CD4-positive, CD25-positive, alpha-beta regulatory T cell (primary cell): Measurements from ENCODE around the gene GRIN1. TPM values are rescaled to one million over a fixed set of nuclear protein-coding genes. Genes with fewer than 3 reads are reported as not detected.

Experiments
- ATAC-seq, 2 donors: fragments of 150-1000 bp; cut with Tn5 transposase; one replicate each; pipeline ENCODE4 v1.10.0; 2021; ENCODE audit warnings: low read depth in 2 of 2, moderate number of reproducible peaks in 2 of 2, moderate library complexity in 1 of 2
- DNase-seq, 3 donors: peaks; one replicate each; pipeline versions ENCODE4 v3.0.0 to v3.0.0-alpha.2; 2012 to 2022; ENCODE audit warnings: mixed read lengths in 1 of 3
- H3K27ac ChIP-seq: one replicate; pipeline ENCODE4 v1.7.0; 2013; ENCODE audit warnings: mild to moderate bottlenecking, low read length; ENCODE audit not compliant: insufficient read depth, poor library complexity, severe bottlenecking
- H3K27me3 ChIP-seq: one replicate; pipeline ENCODE4 v1.7.0; 2013; ENCODE audit warnings: low read length; ENCODE audit not compliant: control insufficient read depth, insufficient read depth
- H3K36me3 ChIP-seq: one replicate; pipeline ENCODE4 v1.7.0; 2013; ENCODE audit warnings: mild to moderate bottlenecking, low read length, moderate library complexity; ENCODE audit not compliant: control insufficient read depth, insufficient read depth
- H3K4me1 ChIP-seq: 2 replicates; pipeline ENCODE4 v1.7.0; 2013; ENCODE audit warnings: mild to moderate bottlenecking, low read length; ENCODE audit not compliant: insufficient read depth, control insufficient read depth, poor library complexity, severe bottlenecking
- H3K4me3 ChIP-seq: one replicate; pipeline ENCODE4 v1.7.0; 2013; ENCODE audit warnings: low read depth, mild to moderate bottlenecking, low read length, moderate library complexity
- H3K9me3 ChIP-seq, 2 experiments: 1 replicate in 1 of 2; 2 replicates in 1 of 2; pipeline ENCODE4 v1.7.0; 2013; ENCODE audit warnings: low read length in 2 of 2, mild to moderate bottlenecking in 1 of 2, moderate library complexity in 1 of 2; ENCODE audit not compliant: control insufficient read depth in 2 of 2
- H3K27ac Mint-ChIP-seq, 3 donors: one replicate each; pipeline ENCODE4 v1.8.0; 2020 to 2022; ENCODE audit warnings: mild to moderate bottlenecking in 3 of 3, mixed read lengths in 3 of 3, moderate library complexity in 2 of 3
- H3K27me3 Mint-ChIP-seq: one replicate; pipeline ENCODE4 v1.8.0; 2022; ENCODE audit warnings: mild to moderate bottlenecking, mixed read lengths
- H3K36me3 Mint-ChIP-seq: one replicate; pipeline ENCODE4 v1.8.0; 2020; ENCODE audit warnings: mixed read lengths
- H3K4me1 Mint-ChIP-seq, 4 donors: one replicate each; pipeline ENCODE4 v1.8.0; 2020 to 2022; ENCODE audit warnings: mixed read lengths in 4 of 4, mild to moderate bottlenecking in 1 of 4
- H3K4me3 Mint-ChIP-seq, 4 donors: one replicate each; pipeline ENCODE4 v1.8.0; 2020 to 2022; ENCODE audit warnings: mild to moderate bottlenecking in 4 of 4, mixed read lengths in 4 of 4, moderate library complexity in 3 of 4
- H3K9me3 Mint-ChIP-seq, 7 donors: one replicate each; pipeline ENCODE4 v1.8.0; 2020 to 2022; ENCODE audit warnings: mixed read lengths in 7 of 7, mild to moderate bottlenecking in 3 of 7, moderate library complexity in 2 of 7
- polyA plus RNA-seq, 4 donors: library from polyadenylated mRNA; unstranded; fragments of 300-500 nt; fragmentation: Illumina TruSeq; gene quantifications; one replicate each; pipeline ENCODE4 v1.2.3, GENCODE V29; 2021
- total RNA-seq: library from RNA; stranded (reverse); gene quantifications from one replicate; pipeline ENCODE4 v1.2.3, GENCODE V29; 2022

Gene GRIN1
- total and polyA plus RNA-seq, 5 donors from 2014 or later, result not detected

DNA sequence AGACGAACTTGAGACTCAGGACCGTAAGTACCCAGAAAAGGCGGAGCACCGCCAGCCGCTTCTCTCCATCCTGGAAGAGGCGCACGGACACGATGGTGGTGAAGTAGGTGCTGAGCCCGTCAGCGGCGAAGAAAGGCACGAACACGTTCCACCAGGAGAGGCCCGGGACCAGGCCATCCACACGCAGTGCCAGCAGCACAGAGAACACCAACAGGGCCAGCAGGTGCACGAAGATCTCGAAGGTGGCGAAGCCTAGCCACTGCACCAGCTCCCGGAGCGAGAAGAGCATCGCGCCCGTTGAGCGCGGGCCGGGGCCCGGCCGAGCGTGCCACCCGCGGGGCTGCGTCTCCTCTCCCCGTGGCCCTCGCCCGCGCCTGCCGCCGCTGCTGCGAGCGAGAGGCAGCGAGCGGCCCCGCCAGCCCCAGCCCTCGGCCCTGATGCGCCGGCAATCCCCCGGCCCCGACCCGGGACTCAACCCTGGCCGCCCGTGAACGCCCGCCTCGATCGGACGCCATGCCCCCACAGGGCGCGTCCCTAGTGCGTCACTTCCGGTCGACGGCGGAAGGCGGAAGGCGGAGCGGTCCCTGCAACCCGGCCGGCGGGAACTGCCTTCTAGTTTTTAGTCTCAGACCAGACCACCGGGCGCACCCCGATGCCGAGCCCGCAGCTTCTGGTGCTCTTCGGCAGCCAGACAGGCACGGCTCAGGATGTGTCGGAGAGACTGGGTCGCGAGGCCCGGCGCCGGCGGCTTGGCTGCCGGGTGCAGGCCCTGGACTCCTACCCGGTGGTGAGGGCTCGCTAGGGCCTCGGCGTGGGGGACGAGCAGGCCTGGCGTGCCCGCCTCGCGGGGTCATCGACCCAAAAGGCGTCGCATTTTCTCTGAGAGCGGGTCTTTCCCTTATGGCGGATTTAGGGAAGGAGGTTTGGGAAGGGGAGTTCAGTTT, 66.4 kb downstream of the GRIN1 start, which contains the start of the genes NDOR1 and TMEM203:
Gene NDOR1, plus strand, starts transcription at position 575 of the 944 bp plus-strand sequence. Its CDS starts 78 bp downstream, at position 653.
Gene TMEM203, minus strand, starts transcription at position 523 of the 944 bp plus-strand sequence. Its CDS starts 234 bp downstream, at position 289.
- H3K27ac ChIP-seq, result peak within 1 kb of the TSS; percentile 83
- no peaks in the 10 kb centered on the region for H3K9me3 Mint-ChIP-seq
- H3K36me3 ChIP-seq, result peaks cover 2% of the 10 kb centered on the region
- H3K36me3 Mint-ChIP-seq, result peaks cover 13% of the 10 kb centered on the region
- H3K4me1 ChIP-seq, result peaks cover 41% of the 10 kb centered on the region
- H3K27ac Mint-ChIP-seq, result peak within 1 kb of the TSS; percentile 90 to 97 (median 94)
- H3K27me3 ChIP-seq, result no peaks in the 10 kb centered on the region
- DNase-seq, result peak; percentile 91 to 94 (median 91)
- ATAC-seq, result peak; percentile 41 to 43
- peak within 1 kb of the TSS; percentile 87 for H3K4me3 ChIP-seq
- no peaks in the 10 kb centered on the region for H3K9me3 ChIP-seq
- H3K4me1 Mint-ChIP-seq, result peaks cover 0 to 59% (median 30%) of the 10 kb centered on the region in 4 donors
- H3K27me3 Mint-ChIP-seq, result no peaks in the 10 kb centered on the region
- peak within 1 kb of the TSS; percentile 91 to 96 (median 93) for H3K4me3 Mint-ChIP-seq

DNA sequence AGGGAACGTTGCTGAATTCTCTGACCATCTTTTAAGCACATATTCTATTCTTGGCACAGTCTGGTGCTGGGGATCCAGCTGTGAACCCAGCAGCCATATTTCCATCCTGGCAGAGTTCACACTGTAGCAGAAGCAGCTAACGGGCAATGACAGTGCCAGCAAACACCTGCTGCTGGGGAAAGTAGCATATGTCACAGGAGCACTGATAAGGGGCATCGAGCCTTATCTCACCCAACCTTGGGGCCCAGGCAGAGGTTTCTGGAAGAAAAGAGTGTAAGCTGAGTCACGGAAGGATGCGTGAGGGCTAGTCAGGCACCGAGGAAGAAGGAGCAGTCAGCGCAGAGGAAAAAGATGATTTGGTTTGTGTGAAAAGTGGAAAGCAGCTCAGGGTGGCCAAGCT, 67.6 kb downstream of the GRIN1 start:
- Histone ChIP-seq H3K27ac (peak overlapping the region; percentile 83), H3K4me1 (peaks cover 34% of the 10 kb centered on the region), H3K36me3 (peaks cover 5% of the 10 kb centered on the region), H3K4me3 (peak overlapping the region; percentile 87), H3K27me3 (no peaks in the 10 kb centered on the region), H3K9me3 (no peaks in the 10 kb centered on the region)
- DNase-seq, result no peak
- Mint-ChIP-seq H3K4me1 (peaks cover 0 to 50% (median 28%) of the 10 kb centered on the region in 4 donors), H3K4me3 (peak overlapping the region; percentile 91 to 96 (median 93)), H3K9me3 (peaks cover 0 to 1% (median 0%) of the 10 kb centered on the region in 7 donors), H3K27ac (peak overlapping the region; percentile 81 to 92 (median 90)), H3K36me3 (peaks cover 13% of the 10 kb centered on the region), H3K27me3 (no peaks in the 10 kb centered on the region)
- no peak for ATAC-seq

DNA sequence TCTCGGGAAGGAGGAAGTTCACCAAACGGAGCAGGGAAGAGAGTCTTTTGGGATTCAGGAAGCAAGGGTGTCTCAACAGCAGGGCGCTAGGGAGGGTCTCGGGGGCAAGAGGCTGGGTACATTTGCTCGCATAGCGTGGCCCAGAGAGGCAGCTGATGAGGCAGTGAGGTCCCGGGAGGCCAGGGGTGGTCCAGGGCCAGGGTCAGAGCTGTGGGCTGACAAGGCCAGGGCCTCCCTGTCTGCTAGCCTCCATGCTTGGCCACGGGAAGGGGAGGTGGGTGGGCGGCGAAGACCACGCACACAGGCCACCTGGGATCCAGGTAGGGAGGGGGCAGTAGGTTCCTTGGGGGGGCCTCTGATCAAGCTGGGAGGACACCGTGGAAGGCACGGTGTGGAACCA, 72.6 kb downstream of the GRIN1 start:
- H3K9me3 ChIP-seq, result no peaks in the 10 kb centered on the region
- Mint-ChIP-seq H3K27ac (peak overlapping the region in 1 of 3 donors; percentile 76), H3K36me3 (peaks cover 13% of the 10 kb centered on the region)

DNA sequence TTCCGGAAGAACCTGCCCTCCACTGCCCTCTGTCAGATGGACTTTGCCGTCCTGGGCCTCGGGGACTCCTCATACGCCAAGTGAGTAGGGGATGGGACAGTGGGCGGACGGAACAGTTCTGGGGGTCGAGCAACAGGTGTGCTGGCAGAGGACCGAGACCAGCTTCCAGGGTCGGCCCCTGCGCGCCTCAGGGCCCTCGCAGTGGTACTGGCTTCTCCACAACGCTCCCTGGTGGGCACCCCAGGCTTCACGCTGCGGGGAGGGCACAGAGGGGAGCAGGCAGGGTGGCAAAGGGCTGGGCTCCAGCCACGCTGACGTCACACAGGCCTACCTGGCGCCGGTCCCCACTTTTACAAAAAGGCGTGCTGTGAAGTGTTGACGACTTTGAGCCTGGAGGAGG, 73.6 kb downstream of the GRIN1 start:
- peaks cover 7% of the 10 kb centered on the region for H3K36me3 Mint-ChIP-seq
- peaks cover 5% of the 10 kb centered on the region for H3K36me3 ChIP-seq

More for the DNA sequence above, 72.6 kb downstream of the GRIN1 start:
- Histone ChIP-seq H3K4me3 (no peak overlapping the region), H3K27me3 (no peaks in the 10 kb centered on the region), H3K27ac (no peak overlapping the region), H3K36me3 (peaks cover 5% of the 10 kb centered on the region), H3K4me1 (peaks cover 5% of the 10 kb centered on the region)
- H3K4me3 Mint-ChIP-seq, result peak overlapping the region in 1 of 4 donors; percentile 76
- ATAC-seq, result no peak
- peaks cover 0 to 1% (median 0%) of the 10 kb centered on the region in 7 donors for H3K9me3 Mint-ChIP-seq
- peaks cover 0 to 13% (median 10%) of the 10 kb centered on the region in 4 donors for H3K4me1 Mint-ChIP-seq
- H3K27me3 Mint-ChIP-seq, result no peaks in the 10 kb centered on the region
- DNase-seq, result no peak

DNA sequence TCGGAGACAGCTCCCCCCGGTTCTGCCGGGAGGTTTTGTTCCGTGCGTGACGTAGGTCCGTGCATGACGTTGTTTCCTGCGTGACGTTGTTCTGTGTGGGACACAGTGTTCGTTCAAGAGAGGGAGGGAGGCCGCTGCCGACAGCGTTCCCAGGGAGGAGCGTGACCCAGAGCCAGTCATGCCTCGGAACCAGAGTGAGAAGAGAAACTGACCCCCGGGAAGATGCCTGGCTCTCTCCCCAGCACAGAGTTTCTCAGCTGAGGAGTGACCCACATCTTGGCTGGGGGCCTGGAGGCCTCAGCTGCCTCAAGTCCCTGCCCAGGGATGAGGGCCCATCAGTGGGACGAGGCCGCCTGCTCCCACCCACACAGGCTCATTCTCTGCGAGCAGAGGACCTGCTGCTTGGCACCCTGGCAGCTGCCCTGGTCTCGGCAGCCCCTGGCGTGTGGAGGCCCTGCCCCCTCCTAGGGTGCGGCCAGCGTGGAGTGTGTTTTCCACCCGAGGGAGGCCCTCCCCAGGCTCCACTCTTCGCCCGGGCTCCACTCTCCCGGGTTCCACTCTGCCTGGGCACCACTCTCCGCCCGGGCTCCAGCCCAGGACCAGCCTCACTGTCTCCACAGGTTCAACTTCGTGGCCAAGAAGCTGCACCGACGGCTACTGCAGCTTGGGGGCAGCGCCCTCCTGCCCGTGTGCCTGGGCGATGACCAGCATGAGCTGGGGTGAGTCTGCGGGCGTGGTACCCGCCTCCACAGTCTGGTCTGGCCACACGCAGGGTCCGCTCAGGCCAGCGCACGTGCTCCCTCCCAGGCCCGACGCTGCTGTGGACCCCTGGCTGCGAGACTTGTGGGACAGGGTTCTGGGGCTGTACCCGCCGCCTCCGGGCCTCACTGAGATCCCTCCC, 74.5 kb downstream of the GRIN1 start:
- Histone ChIP-seq H3K4me3 (no peak overlapping the region), H3K36me3 (peaks cover 5% of the 10 kb centered on the region), H3K9me3 (no peaks in the 10 kb centered on the region), H3K27ac (no peak overlapping the region), H3K27me3 (no peaks in the 10 kb centered on the region), H3K4me1 (no peaks in the 10 kb centered on the region)
- H3K4me3 Mint-ChIP-seq, result no peak overlapping the region
- no peak overlapping the region for H3K27ac Mint-ChIP-seq
- DNase-seq (no peak), ATAC-seq (no peak)
- H3K9me3 Mint-ChIP-seq, result peaks cover 0 to 1% (median 0%) of the 10 kb centered on the region in 7 donors
- peaks cover 6% of the 10 kb centered on the region for H3K36me3 Mint-ChIP-seq
- H3K4me1 Mint-ChIP-seq, result peaks cover 0 to 2% (median 0%) of the 10 kb centered on the region in 4 donors
- no peaks in the 10 kb centered on the region for H3K27me3 Mint-ChIP-seq

More for the DNA sequence above, 73.6 kb downstream of the GRIN1 start:
- H3K4me3 ChIP-seq, result no peak overlapping the region
- no peak overlapping the region for H3K27ac Mint-ChIP-seq
- H3K4me1 Mint-ChIP-seq, result peaks cover 0 to 3% (median 3%) of the 10 kb centered on the region in 4 donors
- no peak overlapping the region for H3K4me3 Mint-ChIP-seq
- DNase-seq (no peak), ATAC-seq (no peak)
- H3K9me3 ChIP-seq, result no peaks in the 10 kb centered on the region
- no peaks in the 10 kb centered on the region for H3K27me3 ChIP-seq
- H3K27me3 Mint-ChIP-seq, result no peaks in the 10 kb centered on the region
- no peaks in the 10 kb centered on the region for H3K4me1 ChIP-seq
- H3K27ac ChIP-seq, result no peak overlapping the region
- peaks cover 0 to 1% (median 0%) of the 10 kb centered on the region in 7 donors for H3K9me3 Mint-ChIP-seq

DNA sequence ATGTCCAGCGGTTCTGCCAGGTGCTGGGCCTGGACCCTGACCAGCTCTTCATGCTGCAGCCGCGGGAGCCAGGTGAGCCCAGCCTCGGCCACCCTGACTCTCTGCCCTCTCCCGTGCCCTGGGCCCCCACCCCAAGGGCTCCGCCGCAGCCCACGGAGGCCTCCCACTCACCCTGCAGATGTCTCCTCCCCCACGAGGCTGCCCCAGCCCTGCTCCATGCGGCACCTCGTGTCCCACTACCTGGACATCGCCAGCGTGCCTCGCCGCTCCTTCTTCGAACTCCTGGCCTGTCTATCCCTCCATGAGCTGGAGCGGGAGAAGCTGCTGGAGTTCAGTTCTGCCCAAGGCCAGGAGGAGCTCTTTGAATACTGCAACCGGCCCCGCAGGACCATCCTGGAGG, 75.7 kb downstream of the GRIN1 start:
- Mint-ChIP-seq H3K4me3 (peak overlapping the region in 1 of 4 donors; percentile 56), H3K4me1 (peaks cover 0 to 2% (median 0%) of the 10 kb centered on the region in 4 donors), H3K27me3 (no peaks in the 10 kb centered on the region), H3K9me3 (peaks cover 0 to 1% (median 0%) of the 10 kb centered on the region in 7 donors), H3K36me3 (no peaks in the 10 kb centered on the region), H3K27ac (no peak overlapping the region)
- DNase-seq (no peak), ATAC-seq (no peak)
- Histone ChIP-seq H3K36me3 (peaks cover 5% of the 10 kb centered on the region), H3K9me3 (no peaks in the 10 kb centered on the region), H3K4me3 (no peak overlapping the region), H3K27ac (no peak overlapping the region), H3K27me3 (no peaks in the 10 kb centered on the region), H3K4me1 (no peaks in the 10 kb centered on the region)
